Esophagus squamous epithelium (tissue), 4 donors: ENCODE measurements around the gene GTPBP1.

Experiments used
- POLR2A ChIP-seq, 4 donors: fragments of 450-650 bp; IDR thresholded peaks; one replicate each; pipeline ENCODE4 v1.6.1; 2017; ENCODE audit warnings: antibody characterized with exemption in 4 of 4, mild to moderate bottlenecking in 4 of 4, moderate library complexity in 3 of 4
- TF ChIP-seq, protein P1 (sequence below), 6 experiments: fragments of 450-650 bp in 4 of 6; fragments of 200-600 bp in 2 of 6; sonication (generic) in 2 of 6; IDR thresholded peaks; one replicate each; pipeline ENCODE4 v1.5.1; 2016 to 2019; ENCODE audit warnings: antibody characterized with exemption in 6 of 6, mild to moderate bottlenecking in 4 of 6, moderate library complexity in 4 of 6

- no peak for TF ChIP-seq POLR2A (IDR thresholded peaks at IDR 0.05)
- TF ChIP-seq, protein P1, sequence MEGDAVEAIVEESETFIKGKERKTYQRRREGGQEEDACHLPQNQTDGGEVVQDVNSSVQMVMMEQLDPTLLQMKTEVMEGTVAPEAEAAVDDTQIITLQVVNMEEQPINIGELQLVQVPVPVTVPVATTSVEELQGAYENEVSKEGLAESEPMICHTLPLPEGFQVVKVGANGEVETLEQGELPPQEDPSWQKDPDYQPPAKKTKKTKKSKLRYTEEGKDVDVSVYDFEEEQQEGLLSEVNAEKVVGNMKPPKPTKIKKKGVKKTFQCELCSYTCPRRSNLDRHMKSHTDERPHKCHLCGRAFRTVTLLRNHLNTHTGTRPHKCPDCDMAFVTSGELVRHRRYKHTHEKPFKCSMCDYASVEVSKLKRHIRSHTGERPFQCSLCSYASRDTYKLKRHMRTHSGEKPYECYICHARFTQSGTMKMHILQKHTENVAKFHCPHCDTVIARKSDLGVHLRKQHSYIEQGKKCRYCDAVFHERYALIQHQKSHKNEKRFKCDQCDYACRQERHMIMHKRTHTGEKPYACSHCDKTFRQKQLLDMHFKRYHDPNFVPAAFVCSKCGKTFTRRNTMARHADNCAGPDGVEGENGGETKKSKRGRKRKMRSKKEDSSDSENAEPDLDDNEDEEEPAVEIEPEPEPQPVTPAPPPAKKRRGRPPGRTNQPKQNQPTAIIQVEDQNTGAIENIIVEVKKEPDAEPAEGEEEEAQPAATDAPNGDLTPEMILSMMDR (IDR thresholded peaks at IDR 0.05), result no peak
Observed at GRCh38 chr22:38707984-38708383, 2.2 kb downstream of the GTPBP1 start.
